ENCODE results near the gene YIF1A.

DNA sequence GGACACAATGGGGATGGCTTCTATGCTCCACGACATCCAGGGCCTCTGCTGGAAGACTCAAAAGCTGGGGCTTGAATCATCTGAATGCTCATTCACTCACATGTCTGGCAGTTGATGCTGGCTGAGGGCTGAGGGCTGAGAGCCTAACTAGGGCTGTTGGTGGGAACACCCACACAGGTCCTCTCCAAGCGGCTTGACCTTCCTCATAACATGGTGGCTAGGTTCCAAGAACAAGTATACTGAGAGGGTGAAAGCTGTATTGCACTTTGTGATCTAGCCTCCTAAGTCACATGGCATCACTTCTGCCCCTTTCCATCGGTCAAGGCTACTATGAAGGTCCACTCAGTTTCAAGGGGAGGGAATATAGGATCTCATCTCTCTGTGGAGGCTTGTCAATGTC lies 10.2 kb upstream of the YIF1A start:
- TF ChIP-seq, protein P1, sequence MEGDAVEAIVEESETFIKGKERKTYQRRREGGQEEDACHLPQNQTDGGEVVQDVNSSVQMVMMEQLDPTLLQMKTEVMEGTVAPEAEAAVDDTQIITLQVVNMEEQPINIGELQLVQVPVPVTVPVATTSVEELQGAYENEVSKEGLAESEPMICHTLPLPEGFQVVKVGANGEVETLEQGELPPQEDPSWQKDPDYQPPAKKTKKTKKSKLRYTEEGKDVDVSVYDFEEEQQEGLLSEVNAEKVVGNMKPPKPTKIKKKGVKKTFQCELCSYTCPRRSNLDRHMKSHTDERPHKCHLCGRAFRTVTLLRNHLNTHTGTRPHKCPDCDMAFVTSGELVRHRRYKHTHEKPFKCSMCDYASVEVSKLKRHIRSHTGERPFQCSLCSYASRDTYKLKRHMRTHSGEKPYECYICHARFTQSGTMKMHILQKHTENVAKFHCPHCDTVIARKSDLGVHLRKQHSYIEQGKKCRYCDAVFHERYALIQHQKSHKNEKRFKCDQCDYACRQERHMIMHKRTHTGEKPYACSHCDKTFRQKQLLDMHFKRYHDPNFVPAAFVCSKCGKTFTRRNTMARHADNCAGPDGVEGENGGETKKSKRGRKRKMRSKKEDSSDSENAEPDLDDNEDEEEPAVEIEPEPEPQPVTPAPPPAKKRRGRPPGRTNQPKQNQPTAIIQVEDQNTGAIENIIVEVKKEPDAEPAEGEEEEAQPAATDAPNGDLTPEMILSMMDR (IDR thresholded peaks at IDR 0.05), result no peak
- TF ChIP-seq POLR2A (IDR thresholded peaks at IDR 0.05) (no peak), POLR2AphosphoS5 (IDR thresholded peaks at IDR 0.05) (no peak)
